ENCODE results near the gene ANXA2.

The ANXA2 gene

DNA sequence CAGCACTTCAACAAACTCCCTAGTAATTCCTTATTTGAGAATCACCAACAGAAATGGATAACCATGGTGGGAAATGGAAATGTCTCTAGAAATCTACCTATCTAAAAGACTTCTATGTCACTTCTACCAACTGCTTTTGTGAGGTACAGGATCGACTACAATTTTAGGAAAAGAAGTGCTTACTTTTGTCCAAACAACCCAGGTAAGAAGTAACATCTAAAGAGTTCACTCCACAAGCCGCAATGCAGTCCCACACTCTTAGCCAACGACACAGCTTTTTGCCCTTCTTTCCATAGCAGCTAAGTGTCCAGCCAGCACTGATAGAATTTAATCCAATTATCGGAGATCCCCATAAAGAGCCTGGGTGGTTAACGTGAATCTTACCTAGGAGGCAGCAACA, 28.1 kb downstream of the ANXA2 start:
- DNase-seq (ENCODE audit: low spot score) = no peak

DNA sequence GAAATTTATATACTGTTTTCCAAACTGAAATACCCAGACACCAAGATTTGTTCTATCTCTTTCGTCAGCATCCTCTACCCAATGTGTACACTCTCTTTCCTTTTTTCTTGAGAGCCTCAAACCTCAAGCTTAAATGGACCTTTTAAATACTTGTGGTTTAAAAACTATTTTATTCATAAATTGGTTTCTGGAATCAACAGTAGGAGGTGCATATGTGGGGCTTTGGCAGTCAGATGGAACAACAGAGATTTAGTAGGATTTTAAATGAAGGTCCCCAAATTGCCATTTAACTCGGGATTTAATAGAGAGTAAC, 33.2 kb downstream of the ANXA2 start:
- DNase-seq (ENCODE audit: low spot score) = no peak

DNA sequence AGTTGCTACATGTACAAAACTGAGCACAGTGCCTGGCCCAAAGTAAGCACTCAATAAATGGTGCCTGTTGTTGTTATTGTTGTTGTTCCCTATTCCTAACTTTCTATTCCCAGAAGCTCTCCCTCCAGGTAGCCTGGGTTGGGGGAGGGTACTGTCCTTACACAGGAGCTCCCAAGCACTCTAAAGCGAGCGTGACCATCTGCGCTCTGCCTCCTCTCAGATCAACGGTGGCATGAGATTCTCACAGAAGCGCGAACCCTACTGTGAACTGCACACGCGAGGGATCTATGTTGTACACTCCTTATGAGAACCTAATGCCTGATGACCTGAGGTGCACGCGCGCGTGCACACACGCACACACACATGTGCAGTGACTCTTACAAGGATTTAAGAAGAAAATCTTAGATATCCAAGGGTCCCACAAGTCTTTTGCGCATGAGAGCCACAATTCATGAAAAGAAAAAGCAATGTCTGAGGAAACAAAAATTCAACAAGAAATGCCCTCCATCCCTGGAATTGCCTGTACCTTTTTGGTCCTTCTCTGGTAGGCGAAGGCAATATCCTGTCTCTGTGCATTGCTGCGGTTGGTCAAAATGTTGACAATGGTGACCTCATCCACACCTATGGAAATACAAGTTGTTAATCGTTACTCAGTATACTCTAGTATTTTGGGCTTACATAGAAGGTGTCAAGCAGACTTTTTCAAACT, 33.7 kb downstream of the ANXA2 start:
- no peak for DNase-seq (ENCODE audit: low spot score)

DNA sequence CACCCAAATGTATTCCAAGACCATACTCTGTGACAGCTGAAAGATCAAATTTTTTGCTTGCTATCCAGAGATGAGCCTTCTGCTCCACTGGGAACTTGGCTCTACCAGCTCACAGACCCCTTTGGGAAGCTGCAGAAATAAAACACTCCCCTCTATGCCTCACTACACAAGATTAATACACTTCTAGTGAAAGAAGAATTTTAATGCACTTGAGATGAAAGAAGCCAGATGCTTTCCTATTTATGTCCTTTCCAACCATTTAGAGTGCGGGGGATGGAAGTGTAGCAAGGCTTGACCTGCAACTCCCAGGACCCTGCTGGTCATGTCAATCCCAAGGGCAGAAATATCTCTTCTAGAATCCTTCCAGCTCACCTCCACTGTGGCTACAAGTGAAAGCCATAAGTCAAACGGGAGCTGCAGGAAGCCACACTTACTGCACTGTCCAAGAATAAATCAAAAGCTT, 34.7 kb downstream of the ANXA2 start:
- no peak for DNase-seq (ENCODE audit: low spot score)

DNA sequence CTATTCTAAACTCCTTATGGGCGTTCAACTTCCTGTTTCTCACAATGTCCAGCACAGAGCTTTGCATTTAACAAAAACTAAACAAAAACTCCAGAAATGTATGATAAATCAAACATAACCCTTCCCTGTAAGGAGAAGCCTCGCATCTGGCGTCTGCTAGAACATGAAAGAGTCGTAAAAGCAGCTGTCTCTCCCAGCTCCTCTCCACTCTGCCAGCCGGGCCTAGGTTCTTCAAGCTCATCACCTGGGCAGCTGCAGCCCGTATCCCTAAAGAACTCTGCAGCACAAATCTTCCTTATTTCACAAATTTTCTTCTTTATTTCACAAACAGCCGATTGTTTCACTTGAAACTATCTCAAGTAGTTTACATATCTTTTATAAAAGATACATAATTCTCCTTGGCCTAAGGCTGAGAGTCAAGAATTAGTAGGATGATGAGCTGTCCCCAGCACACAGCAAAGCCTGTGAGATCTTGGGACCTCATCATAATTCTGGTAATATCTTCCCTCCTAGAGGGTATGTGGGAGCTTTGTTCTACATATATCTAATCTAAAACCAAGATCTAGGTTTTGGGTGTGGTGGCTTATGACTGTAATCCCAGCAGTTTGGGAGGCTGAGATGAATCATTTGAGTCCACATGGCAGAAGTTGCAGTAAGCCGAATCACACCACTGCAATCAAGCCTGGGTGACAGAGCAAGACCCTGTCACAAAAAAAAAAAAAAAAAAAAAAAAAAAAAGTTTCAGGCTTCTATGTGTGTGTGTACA, 35.3 kb downstream of the ANXA2 start:
- DNase-seq (ENCODE audit: low spot score) = no peak

DNA sequence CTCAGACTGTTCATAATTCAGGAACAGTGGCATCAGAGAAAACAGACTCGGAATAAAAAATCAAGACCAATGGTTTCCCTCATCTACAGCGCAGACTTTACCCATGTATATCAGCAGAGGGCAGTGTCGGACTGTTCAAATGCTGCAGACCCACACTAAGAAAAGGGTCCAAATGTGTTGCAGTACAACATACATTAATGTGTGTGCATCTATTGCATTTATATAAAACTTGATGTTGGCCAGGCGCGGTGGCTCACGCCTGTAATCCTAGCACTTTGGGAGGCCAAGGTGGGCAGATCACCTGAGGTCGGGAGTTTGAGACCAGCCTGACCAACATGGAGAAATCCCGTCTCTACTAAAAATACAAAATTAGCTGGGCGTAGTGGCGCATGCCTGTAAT, 38.0 kb downstream of the ANXA2 start:
- peak; percentile 44 for DNase-seq (ENCODE audit: low spot score)

DNA sequence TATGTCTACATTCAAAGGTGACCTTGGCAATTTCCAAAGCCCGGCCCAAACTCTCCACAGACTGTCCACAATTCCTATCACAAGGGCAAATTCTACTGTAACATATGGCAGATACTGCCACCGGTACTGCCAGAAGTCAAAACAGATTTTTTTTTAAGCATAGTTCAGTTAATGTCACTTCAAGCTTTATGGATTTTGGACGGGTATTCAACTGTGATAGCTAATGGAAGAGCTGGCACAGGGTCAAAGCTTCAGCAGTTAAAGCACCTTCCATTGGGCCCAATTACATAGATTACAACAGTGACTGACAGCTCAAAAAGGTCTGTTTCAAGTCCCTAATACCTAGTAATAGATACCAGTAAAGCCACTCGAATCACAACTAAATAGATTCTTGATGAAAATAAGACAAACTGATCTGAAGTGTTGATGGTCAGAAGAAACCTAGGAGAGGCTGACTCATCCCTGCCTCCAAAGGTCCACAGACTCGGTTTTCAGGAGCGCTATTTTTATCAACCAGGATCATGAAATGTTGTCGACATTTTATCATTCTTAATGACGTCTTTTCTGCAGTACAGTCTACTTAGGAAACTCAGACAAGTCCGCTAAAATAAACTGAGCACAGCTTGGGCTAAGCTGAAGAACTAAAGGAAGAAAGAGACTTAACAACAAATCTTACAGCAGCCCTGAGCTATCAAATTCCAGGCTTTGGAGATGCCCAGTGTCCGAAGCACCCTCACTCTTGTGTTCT, 38.7 kb downstream of the ANXA2 start:
- no peak for DNase-seq (ENCODE audit: low spot score)

DNA sequence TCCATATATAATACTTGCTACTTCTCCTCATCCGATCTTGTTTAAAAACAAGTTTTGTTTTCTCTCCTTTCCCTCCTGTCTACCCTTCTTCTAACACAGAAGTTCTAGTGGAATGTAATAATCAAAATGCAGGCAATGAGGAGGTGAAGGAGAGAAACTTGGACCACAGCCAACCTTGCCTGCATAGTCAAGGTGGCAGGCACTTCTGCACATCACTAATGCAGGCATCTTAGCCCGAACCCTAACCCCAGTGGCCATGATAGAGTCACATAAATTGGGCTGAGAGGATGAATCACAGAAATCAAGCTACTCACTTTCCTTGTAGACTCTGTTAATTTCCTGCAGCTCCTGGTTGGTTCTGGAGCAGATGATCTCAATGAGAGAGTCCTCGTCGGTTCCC, 41.0 kb downstream of the ANXA2 start:
- no peak for DNase-seq (ENCODE audit: low spot score)

DNA sequence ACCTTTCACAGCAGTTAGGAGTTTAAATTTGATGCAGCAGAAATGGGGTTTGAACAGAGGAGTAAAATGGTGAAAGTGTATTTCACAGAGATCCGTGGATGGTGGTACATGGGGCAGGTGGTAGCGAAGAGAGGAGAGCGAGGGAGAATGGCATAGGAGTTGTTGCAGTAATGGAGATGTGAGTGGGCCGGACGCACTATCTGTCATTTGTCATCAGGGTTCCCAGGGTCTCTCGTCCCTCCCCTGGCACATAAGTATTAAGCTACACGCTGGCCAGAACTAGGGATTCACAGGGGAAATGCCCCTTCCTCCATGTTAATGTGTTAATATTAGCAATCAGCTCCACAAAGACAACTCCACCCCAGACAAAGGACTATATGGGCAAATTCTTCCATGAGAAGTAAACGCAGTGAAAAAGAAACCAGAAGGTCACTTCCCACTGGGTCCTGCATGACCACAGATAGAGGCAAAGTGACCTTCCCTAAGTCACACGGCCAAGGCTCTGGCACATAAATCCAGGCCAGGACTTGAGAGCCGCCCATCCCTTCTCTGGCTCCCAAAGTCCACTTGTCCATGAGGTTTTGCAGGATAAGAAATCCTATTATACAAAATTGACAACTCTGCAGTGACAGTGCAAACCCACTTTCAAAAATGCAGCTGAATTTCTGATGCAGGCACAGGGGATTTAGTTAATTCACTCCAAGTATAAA, 42.5 kb downstream of the ANXA2 start:
- DNase-seq (ENCODE audit: low spot score) = no peak

DNA sequence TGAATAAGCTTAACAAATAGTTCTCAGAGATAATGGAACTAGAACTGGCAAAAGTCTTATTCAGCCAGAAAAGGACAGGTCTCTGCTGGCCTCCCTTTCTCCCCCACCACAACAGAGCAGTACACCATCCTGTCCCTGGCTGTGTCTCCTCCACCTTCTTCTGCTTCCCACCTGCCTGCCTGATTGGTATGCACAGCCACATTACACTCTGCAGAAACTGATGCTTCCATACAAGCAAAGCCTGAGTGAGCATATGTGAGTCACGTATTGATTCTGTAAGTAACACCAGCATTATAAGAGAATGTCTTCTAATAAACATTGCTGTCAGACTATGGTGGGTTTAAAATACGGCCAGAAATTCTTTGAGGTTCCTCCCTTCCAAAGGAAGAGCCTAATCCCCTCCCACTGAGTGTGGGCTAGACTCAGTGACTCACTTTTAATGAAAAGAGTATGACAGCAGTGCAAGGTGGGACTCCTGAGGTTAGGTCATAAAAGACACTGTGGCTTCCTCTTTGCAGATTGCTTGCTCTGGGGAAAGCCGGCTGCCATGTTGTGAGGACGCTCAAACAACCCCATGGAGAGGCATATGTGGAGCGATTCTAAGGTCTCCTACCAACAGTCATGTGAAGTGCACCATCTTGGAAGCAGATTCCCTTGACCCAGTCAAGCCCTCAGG, 44.4 kb downstream of the ANXA2 start:
- no peak for DNase-seq (ENCODE audit: low spot score)

DNA sequence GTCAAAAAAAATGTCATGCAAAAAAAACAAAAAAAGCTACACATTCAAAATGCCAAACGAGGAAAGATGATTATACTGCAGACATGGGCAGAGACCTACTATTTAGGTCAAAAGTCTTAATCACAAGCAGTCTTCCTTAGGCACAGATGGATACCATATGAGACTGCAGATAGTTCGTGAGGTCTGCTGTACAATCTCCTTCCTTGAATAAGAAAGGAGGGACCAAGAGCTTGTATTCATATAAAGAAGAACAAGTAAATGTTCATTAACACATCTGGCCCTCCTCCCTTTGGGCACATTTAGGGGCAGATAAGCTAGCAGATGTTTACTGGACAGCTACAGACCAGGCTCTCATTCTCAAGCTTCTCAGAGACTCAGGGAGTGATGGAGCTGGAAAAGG, 45.3 kb downstream of the ANXA2 start:
- no peak for DNase-seq (ENCODE audit: low spot score)

DNA sequence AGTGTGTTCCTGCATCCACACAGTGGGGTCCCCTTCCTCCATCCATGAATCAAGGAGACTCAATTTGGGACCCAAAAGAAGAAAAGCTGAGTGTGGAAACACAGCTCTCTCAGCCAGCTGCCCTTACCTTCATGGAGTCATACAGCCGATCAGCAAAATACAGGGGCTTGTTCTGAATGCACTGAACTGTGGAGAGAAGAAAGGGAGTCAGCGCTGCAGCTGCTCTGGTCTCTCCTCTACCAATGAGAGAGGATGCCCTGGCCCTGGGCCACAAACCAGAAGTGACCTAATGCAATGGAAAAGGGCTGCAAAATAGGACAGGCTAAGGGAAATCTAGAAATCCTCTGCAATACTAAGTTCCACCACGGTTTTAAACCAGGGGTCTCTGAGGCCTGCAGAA, 46.7 kb downstream of the ANXA2 start:
- DNase-seq (ENCODE audit: low spot score) = no peak

DNA sequence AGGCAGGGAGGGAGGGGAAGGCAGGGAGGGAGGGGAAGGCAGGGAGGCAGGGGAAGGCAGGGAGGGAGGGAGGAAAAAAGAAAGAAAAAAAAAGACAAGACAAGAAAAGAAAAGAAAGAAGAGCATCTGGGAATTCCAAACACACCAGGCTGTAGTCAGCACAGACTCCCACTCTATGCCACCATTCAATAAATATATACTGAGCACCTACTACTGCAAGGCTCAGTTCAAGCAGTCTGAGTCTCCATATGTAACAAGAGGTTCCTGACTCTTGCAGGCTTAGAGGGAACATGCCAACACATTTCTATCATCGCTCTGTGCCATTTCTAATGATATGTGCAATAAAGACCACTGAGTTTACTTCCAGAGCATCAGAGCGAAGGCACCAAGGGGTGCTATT, 47.7 kb downstream of the ANXA2 start:
- no peak for DNase-seq (ENCODE audit: low spot score)

DNA sequence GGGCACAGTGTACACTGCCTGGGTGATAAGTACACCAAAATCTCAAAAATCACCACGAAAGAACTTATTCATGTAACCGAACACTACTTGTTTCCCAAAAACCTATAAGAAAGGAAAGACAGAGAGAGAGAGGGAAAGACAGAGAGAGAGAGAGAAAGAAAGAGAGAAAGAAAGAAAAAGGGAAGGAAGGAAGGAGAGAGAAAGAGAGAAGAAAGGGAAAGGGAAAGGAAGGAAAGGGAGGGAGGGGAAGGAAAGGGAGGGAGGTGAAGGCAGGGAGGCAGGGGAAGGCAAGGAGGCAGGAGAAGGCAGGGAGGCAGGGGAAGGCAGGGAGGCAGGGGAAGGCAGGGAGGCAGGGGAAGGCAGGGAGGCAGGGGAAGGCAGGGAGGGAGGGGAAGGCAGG, 48.2 kb downstream of the ANXA2 start:
- no peak for DNase-seq (ENCODE audit: low spot score)

DNA sequence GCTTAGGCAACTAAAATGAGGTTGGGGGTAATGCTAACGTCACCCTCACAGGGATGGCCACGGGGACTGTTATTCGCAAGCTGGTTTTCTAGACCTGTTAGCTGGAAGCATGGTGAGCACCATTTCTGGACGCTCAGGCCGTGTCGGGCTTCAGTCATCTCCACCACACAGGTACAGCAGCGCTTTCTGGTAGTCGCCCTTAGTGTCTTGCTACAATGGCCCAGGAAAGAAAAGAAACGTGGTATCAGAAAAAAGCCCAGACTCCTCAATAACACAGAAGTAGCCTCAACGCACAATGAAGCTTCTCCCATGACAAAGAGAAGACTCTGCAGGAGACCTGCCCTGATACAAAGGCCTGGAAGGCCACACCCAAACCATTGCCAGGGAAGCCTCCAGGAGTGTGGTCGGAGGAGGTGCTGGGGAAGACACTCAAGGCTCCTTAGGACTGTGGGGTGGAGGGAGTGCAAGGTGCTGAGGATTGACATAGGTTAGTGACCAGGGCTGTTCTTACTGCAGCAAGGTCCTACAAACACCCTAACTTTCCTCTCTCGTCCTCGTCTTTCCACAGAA, 50.2 kb downstream of the ANXA2 start:
- DNase-seq (ENCODE audit: low spot score) = peak; percentile 37

DNA sequence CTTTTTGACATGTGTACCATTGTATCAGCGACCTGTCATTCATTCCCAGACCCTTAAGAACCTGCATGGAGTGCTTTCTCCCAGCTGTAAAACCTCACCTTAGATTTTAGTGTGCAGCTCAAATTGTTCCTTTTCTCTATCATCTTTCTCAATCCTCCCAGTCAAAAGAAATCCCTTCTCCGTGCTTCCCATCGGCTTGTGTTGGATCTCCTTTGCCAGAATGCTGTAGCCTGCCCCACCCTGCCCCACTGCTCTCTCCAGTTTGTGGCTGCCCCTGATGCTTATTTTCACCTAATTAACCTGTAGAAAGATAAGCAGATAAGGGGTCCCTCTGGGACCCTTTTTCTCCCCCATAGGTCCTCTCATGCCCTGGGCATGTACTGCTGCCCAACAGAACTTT, 51.1 kb downstream of the ANXA2 start:
- no peak for DNase-seq (ENCODE audit: low spot score)

DNA sequence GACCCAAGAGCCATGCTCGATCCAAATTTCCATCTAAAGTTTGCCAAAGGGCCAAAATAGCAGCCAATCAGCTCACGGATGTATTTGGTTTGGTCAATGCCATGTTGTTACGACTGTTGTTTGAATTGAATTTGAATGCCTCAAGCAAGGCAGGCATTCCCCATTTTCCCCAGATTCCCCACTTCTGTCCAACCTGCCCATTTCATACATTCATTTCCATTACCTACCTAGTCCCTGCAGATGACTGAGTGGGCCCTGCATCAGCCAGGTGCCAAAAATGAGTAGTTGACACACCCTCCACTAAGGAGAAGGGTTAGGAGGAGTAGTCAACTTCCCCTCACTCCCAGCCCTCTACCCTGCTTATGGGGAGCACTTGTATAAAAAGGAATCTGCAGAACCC, 51.7 kb downstream of the ANXA2 start:
- DNase-seq (ENCODE audit: low spot score) = no peak

DNA sequence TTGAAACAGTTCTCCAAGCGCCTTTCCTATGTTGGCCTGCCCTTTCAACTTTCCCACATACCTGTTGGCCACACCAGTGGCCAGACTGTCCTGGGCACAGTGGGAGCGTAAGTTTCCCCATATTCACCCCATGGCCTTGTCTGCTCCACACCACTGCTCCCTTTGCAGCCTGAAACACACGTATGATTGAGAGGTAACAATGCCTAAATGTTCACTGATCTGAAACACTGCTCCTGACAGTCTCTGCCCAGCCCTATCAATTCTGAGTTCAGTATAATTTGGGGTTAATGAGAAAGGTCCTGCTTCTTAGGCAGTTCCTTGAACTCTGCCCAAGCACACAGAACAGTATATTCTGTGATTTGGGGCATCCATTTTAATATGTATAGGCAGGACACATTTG, 52.2 kb downstream of the ANXA2 start:
- DNase-seq (ENCODE audit: low spot score) = no peak

DNA sequence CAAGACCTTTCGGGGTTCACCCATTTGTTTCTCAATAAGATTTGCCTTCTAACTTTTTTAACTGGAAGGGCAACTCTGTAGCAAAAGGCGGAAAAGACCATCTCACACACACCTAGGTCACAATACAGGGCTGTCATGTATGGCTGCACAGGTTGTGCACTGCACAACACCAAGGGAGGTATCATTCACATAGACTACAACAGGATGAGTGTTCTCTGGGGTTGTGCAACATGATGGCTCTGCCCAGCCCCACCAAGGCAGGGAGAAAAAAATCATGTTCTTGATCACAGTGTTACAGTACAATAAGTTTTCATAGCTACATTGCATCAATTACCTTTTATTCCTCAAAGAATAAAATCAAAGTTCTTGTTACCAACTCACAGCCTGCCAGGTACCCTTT, 52.8 kb downstream of the ANXA2 start:
- no peak for DNase-seq (ENCODE audit: low spot score)

DNA sequence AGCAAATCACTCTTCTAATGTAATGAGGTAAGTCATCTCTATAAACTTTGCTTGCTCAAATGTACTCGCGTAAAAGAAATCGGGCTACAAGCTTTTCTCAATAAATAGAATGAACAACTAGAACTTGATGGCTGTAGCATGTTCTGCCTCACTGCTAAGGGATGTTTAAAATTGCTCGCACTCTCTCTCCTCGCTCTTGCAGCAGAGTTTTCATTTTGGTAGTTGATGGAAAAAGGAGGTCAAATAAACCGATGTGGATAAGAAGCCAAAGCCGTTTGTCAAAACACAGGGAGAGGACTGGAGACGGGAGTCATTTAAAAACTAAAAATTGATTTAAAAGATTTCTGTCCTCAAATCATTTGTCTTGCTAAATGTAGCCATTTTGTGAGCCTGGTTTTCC, 53.3 kb downstream of the ANXA2 start:
- no peak for DNase-seq (ENCODE audit: low spot score)

DNA sequence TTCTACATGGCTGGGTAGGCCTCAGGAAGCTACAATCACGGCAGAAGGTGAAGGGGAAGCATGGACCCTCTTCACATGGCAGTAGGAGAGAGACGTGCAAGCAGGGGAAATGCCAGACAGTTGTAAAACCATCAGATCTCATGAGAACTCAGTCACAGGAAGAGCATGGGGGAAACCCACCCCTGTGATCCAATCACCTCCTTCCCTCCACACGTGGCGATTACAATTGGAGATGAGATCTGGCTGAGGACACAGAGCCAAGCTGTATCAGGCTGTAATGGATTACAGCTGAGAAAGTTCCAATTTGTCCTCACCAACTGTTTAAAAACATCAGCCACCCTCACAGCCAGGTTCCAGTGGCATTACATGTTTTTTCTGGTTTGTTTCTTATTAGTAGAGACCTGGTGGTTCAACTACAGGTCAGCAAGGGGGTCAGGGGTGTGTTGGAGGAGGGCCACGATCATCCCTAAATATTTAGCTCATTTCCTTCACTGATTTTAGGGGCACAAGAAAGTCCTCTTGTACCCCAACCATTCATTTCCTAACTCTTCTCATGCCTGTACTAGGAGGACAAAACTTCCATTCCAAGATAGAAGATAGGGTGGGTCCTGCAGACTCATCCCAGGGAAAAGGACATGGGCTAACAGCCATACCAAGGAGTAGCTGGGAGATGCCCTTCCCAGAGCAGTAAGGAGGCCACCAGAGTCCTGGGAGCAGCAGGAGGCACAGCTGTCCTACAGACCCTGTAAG, 54.4 kb downstream of the ANXA2 start:
- no peak for DNase-seq (ENCODE audit: low spot score)
